Measurements from ENCODE around the gene GGACT.

DNA sequence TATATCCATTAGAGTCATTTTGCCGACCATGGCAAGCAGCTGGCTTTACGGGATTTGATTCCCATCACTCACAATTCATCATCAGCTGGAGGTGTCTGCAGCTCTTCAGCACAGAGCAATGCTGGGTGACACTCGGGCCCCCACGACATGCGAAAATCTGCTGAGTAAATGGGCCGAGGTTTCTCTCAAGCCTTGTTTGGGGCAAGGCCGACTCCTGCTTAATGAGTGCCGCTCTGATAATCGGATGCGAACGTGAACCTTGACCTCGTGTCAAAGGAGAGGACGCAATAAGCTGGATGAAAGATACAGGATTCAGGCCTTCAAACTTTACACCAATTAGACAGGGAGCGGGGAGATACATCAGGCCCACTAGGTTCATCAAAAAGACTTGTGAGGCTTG is 65.2 kb downstream of the GGACT start:
- TF ChIP-seq POLR2AphosphoS5 (IDR thresholded peaks at IDR 0.05; ENCODE audit: low read depth, low read length) (no peak), SIN3A (IDR thresholded peaks at IDR 0.05; ENCODE audit: borderline replicate concordance, insufficient read depth, low read depth, low read length) (no peak)
- TF ChIP-seq, protein P1, sequence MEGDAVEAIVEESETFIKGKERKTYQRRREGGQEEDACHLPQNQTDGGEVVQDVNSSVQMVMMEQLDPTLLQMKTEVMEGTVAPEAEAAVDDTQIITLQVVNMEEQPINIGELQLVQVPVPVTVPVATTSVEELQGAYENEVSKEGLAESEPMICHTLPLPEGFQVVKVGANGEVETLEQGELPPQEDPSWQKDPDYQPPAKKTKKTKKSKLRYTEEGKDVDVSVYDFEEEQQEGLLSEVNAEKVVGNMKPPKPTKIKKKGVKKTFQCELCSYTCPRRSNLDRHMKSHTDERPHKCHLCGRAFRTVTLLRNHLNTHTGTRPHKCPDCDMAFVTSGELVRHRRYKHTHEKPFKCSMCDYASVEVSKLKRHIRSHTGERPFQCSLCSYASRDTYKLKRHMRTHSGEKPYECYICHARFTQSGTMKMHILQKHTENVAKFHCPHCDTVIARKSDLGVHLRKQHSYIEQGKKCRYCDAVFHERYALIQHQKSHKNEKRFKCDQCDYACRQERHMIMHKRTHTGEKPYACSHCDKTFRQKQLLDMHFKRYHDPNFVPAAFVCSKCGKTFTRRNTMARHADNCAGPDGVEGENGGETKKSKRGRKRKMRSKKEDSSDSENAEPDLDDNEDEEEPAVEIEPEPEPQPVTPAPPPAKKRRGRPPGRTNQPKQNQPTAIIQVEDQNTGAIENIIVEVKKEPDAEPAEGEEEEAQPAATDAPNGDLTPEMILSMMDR (IDR thresholded peaks at IDR 0.05): no peak
- TF ChIP-seq, protein P2, sequence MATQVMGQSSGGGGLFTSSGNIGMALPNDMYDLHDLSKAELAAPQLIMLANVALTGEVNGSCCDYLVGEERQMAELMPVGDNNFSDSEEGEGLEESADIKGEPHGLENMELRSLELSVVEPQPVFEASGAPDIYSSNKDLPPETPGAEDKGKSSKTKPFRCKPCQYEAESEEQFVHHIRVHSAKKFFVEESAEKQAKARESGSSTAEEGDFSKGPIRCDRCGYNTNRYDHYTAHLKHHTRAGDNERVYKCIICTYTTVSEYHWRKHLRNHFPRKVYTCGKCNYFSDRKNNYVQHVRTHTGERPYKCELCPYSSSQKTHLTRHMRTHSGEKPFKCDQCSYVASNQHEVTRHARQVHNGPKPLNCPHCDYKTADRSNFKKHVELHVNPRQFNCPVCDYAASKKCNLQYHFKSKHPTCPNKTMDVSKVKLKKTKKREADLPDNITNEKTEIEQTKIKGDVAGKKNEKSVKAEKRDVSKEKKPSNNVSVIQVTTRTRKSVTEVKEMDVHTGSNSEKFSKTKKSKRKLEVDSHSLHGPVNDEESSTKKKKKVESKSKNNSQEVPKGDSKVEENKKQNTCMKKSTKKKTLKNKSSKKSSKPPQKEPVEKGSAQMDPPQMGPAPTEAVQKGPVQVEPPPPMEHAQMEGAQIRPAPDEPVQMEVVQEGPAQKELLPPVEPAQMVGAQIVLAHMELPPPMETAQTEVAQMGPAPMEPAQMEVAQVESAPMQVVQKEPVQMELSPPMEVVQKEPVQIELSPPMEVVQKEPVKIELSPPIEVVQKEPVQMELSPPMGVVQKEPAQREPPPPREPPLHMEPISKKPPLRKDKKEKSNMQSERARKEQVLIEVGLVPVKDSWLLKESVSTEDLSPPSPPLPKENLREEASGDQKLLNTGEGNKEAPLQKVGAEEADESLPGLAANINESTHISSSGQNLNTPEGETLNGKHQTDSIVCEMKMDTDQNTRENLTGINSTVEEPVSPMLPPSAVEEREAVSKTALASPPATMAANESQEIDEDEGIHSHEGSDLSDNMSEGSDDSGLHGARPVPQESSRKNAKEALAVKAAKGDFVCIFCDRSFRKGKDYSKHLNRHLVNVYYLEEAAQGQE (IDR thresholded peaks at IDR 0.05; ENCODE audit: insufficient read depth in 1 of 2, low read depth in 2 of 2, low read length in 1 of 2): no peak

All from Panc1 (cell line).